A549 (cell line): Measurements from ENCODE around the gene OARD1. TPM values are rescaled to one million over a fixed set of nuclear protein-coding genes. Genes with fewer than 3 reads are reported as not detected.

Experiments used
- ATAC-seq, 2 experiments: fragments of 200-7000 bp in 1 of 2; fragments of >200 bp in 1 of 2; cut with Nextera tagmentation in 1 of 2; cut with Tn5 transposase in 1 of 2; 3 replicates each; pipeline versions ENCODE4 v1.8.0 to v1.9.1; 2018 to 2020; ENCODE audit warnings: mild to moderate bottlenecking in 1 of 2, moderate library complexity in 1 of 2
- CTCF ChIA-PET: fragments of 300-600 bp; sonication (Branson Sonifier 250); formaldehyde crosslinking; extraction: SDS; loops from one replicate; lab custom pipeline; 2021; ENCODE audit warnings: antibody characterized with exemption, inconsistent platforms; lab: Yijun Ruan, JAX
- POLR2A ChIA-PET: fragments of 350-600 bp; formaldehyde crosslinking; extraction: SDS; loops from one replicate; lab custom pipeline; 2021; ENCODE audit warnings: antibody characterized with exemption, inconsistent platforms; lab: Yijun Ruan, JAX
- DNase-seq, 2 experiments: peaks; one replicate each; pipeline versions ENCODE4 v3.0.0 to v3.0.0-alpha.2; 2011 to 2016; ENCODE audit warnings: low read depth in 1 of 2, low spot score in 1 of 2
- FAIRE-seq: peaks from 2 replicates; lab custom pipeline; 2011; peaks lifted over from hg19 to GRCh38; lab: Jason Lieb, UNC
- H3K27ac ChIP-seq, 2 experiments: fragments of >200 bp; sonication (Bioruptor Twin); formaldehyde crosslinking; 3 replicates each; pipeline ENCODE4 v1.5.1; 2016 to 2017
- H3K4me1 ChIP-seq: fragments of >200 bp; sonication (Bioruptor Twin); formaldehyde crosslinking; 3 replicates; pipeline ENCODE4 v1.6.1; 2016
- H3K4me2 ChIP-seq: fragments of >200 bp; sonication (Bioruptor Twin); formaldehyde crosslinking; 3 replicates; pipeline ENCODE4 v1.6.1; 2016
- H3K4me3 ChIP-seq: fragments of >200 bp; sonication (Bioruptor Twin); formaldehyde crosslinking; 3 replicates; pipeline ENCODE4 v1.5.1; 2016
- H3K9me3 ChIP-seq: fragments of >200 bp; sonication (Bioruptor Twin); formaldehyde crosslinking; 3 replicates; pipeline ENCODE4 v1.6.1; 2016
- BHLHE40 ChIP-seq: IDR thresholded peaks from 2 replicates; pipeline ENCODE4 v1.6.1; 2012; ENCODE audit warnings: low read depth, low read length, inconsistent platforms
- CBX2 ChIP-seq: fragments of 200-600 bp; sonication (generic); IDR thresholded peaks from 2 replicates; pipeline ENCODE4 v1.6.1; 2016; ENCODE audit warnings: low read depth, mild to moderate bottlenecking, borderline replicate concordance
- EHF ChIP-seq: fragments of 250-450 bp; sonication (Bioruptor Pico); IDR thresholded peaks from 2 replicates; pipeline ENCODE4 v1.5.0; 2020; ENCODE audit warnings: mild to moderate bottlenecking
- EP300 ChIP-seq, 2 experiments: fragments of >200 bp; sonication (Bioruptor Twin); formaldehyde crosslinking; IDR thresholded peaks; 2 replicates in 1 of 2; 3 replicates in 1 of 2; pipeline ENCODE4 v1.6.1; 2016 to 2017
- FOSB ChIP-seq: fragments of 250-450 bp; sonication (Bioruptor Pico); IDR thresholded peaks from 2 replicates; pipeline ENCODE4 v1.5.0; 2020; ENCODE audit warnings: mild to moderate bottlenecking, moderate library complexity
- FOXS1 ChIP-seq: fragments of 250-450 bp; sonication (Bioruptor Pico); IDR thresholded peaks from 2 replicates; pipeline ENCODE4 v1.5.0; 2020; ENCODE audit warnings: mild to moderate bottlenecking, moderate library complexity
- HEYL ChIP-seq: fragments of 250-450 bp; sonication (Bioruptor Pico); IDR thresholded peaks from 2 replicates; pipeline ENCODE4 v1.8.0; 2021; ENCODE audit warnings: mild to moderate bottlenecking, moderate library complexity
- HMGXB4 ChIP-seq: fragments of 250-450 bp; sonication (Bioruptor Pico); IDR thresholded peaks from 2 replicates; pipeline ENCODE4 v1.5.0; 2021; ENCODE audit warnings: mild to moderate bottlenecking, moderate library complexity, borderline replicate concordance
- HOXB5 ChIP-seq: fragments of 250-450 bp; sonication (Bioruptor Pico); IDR thresholded peaks from 2 replicates; pipeline ENCODE4 v1.5.0; 2020; ENCODE audit warnings: mild to moderate bottlenecking, moderate library complexity
- JUNB ChIP-seq: fragments of >200 bp; sonication (Bioruptor Twin); formaldehyde crosslinking; IDR thresholded peaks from 2 replicates; pipeline ENCODE4 v1.6.1; 2016
- KDM1A ChIP-seq: fragments of 200-600 bp; sonication (generic); IDR thresholded peaks from 2 replicates; pipeline ENCODE4 v1.6.1; 2016; ENCODE audit warnings: low read depth, mild to moderate bottlenecking
- KDM5A ChIP-seq: fragments of 200-600 bp; sonication (generic); IDR thresholded peaks from 2 replicates; pipeline ENCODE4 v1.6.1; 2016; ENCODE audit warnings: antibody characterized with exemption, mild to moderate bottlenecking
- MAX ChIP-seq: IDR thresholded peaks from 2 replicates; pipeline ENCODE4 v1.6.1; 2012
- NR3C1 ChIP-seq: fragments of >200 bp; sonication (Bioruptor Twin); formaldehyde crosslinking; IDR thresholded peaks from 3 replicates; pipeline ENCODE4 v1.6.1; 2017
- PBX3 ChIP-seq: IDR thresholded peaks from 2 replicates; pipeline ENCODE4 v1.6.1; 2012
- PHF8 ChIP-seq: fragments of 200-600 bp; sonication (generic); IDR thresholded peaks from 2 replicates; pipeline ENCODE4 v1.6.1; 2016; ENCODE audit warnings: low read depth, mild to moderate bottlenecking, antibody characterized with exemption, moderate library complexity, borderline replicate concordance
- POLR2A ChIP-seq: IDR thresholded peaks from 2 replicates; pipeline ENCODE4 v1.6.1; 2012; ENCODE audit warnings: mild to moderate bottlenecking, low read length
- POLR2AphosphoS2 ChIP-seq: conservative IDR thresholded peaks from 2 replicates; pipeline ENCODE4 v1.6.1; 2012; ENCODE audit warnings: low read length, improper control_type of control experiment, inconsistent platforms
- RAD21 ChIP-seq, 2 experiments: fragments of >200 bp in 1 of 2; sonication (Bioruptor Twin) in 1 of 2; formaldehyde crosslinking in 1 of 2; IDR thresholded peaks in 1 of 2; conservative IDR thresholded peaks in 1 of 2; 2 replicates in 1 of 2; 3 replicates in 1 of 2; pipeline ENCODE4 v1.6.1; 2012 to 2018; ENCODE audit warnings: inconsistent platforms in 1 of 2
- RNF2 ChIP-seq: fragments of 200-600 bp; sonication (generic); IDR thresholded peaks from 2 replicates; pipeline ENCODE4 v1.6.1; 2016; ENCODE audit warnings: low read depth, mild to moderate bottlenecking, antibody characterized with exemption, moderate library complexity, borderline replicate concordance
- SMC3 ChIP-seq: fragments of >200 bp; sonication (Bioruptor Twin); formaldehyde crosslinking; IDR thresholded peaks from 3 replicates; pipeline ENCODE4 v1.6.1; 2018; ENCODE audit warnings: inconsistent platforms
- TFCP2L1 ChIP-seq: fragments of 250-450 bp; sonication (Bioruptor Pico); IDR thresholded peaks from 2 replicates; pipeline ENCODE4 v1.5.0; 2021; ENCODE audit warnings: mild to moderate bottlenecking
- TP53 ChIP-seq: fragments of 250-450 bp; sonication (Bioruptor Pico); IDR thresholded peaks from 2 replicates; pipeline ENCODE4 v1.5.0; 2021; ENCODE audit warnings: mild to moderate bottlenecking, moderate library complexity
- ZSCAN20 ChIP-seq: fragments of 250-450 bp; sonication (Bioruptor Pico); IDR thresholded peaks from 2 replicates; pipeline ENCODE4 v1.8.0; 2022; ENCODE audit warnings: mild to moderate bottlenecking, moderate library complexity
- WGBS: methylation state at CpG from one replicate; pipeline ENCODE4 v1.1.6; 2017; ENCODE audit errors: missing lambda C conversion rate; 5-methylcytosine and 5-hydroxymethylcytosine counted together
- polyA plus RNA-seq, 4 experiments: library from polyadenylated mRNA; depleted of rRNA in 3 of 4; stranded (reverse); fragments of >200 nt; fragmentation: RNase III in 1 of 4; extraction: RNeasy Plus Mini Kit Qiagen cat#74134 plus additional on column Dnase treatment in 1 of 4; gene quantifications; 2 replicates in 3 of 4; 3 replicates in 1 of 4; pipeline ENCODE4 v1.2.3, GENCODE V29; 2011 to 2017

The OARD1 gene
- polyA plus RNA-seq, 2 of the 4 experiments (the other 2 are of a cell fraction), result 21.4 to 26.2 TPM

- H3K4me2 ChIP-seq, result no peak overlapping the region
- H3K9me3 ChIP-seq, result no peaks in the 10 kb centered on the region
- peaks cover 28% of the 10 kb centered on the region for H3K4me1 ChIP-seq
- H3K4me3 ChIP-seq, result no peak overlapping the region
- no peak overlapping the region for H3K27ac ChIP-seq
- WGBS, result 95% methylated on average over 3 of the region's 3 CpGs
- TF ChIP-seq NR3C1 (no peak), TFCP2L1 (CRISPR knock-in tag) (no peak), RNF2 (no peak), ZSCAN20 (CRISPR knock-in tag) (no peak), HMGXB4 (CRISPR knock-in tag) (no peak), EHF (CRISPR knock-in tag) (no peak), BHLHE40 (no peak), KDM5A (no peak)
- ATAC-seq, result no peak
- DNase-seq, result no peak
- no peak for FAIRE-seq
- CTCF ChIA-PET, result interaction anchor here (0.8 kb wide), 1 partner anchor 15 kb away, joined by 4 read pairs; no protein-coding TSS in a partner anchor
- POLR2A ChIA-PET, result no interaction called here
These were observed 29.0 kb downstream of the OARD1 start for GRCh38 chr6:41043151-41043550.

DNA sequence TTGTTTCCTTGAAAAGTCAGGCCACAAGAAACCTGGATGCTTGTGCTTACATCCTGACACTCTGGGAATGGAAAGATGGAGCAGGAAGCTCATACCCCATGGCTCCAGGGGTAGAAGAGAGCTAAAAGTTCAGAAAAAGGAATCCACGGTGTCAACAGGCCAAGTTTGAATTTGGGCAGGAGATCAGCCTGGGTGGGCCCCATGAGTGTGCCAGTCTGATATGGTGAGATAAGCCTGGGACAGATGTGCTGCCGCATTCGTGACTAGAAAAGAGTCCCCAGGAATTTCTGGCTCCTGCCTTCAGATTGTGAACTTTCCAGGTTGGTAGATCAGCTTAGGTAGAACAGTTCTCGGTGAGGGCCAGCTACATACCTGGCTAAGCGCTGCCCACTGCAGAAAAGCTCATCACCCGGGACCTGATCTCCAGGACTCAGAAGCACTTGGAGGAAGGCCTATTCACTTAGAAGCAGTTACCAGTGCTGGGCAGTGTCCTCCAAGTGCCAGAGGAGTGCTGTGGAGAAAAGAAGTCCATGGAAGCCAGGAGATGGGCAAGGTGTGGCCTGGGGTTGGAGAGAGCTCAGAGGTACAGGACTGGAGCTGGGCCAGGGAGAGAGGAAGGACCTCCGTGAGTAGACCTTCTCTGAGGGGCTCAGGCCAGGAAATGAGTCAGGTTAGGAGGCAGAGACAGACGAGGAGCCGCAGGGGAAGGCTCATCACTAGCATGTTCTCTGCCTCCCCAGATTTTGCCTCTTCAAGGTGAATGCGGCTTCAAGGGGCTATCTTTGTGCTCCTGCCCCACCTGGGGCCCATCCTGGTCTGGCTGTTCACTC, 29.7 kb downstream of the OARD1 start, which contains the start of gene TSPO2:
Gene TSPO2, plus strand, starts transcription at position 242 of the 830 bp plus-strand sequence. Its CDS starts 519 bp downstream, at position 761.
- WGBS, result 90% methylated on average over 10 of the region's 10 CpGs
- H3K27ac ChIP-seq, result peak within 1 kb of the TSS; percentile 65 to 91; a peak in 4 of 6 replicates
- H3K4me1 ChIP-seq, result peaks cover 33% of the 10 kb centered on the region
- H3K4me2 ChIP-seq, result peak within 1 kb of the TSS; percentile 77
- ChIA-PET CTCF (interaction anchor here (0.6 to 0.8 kb wide), 3 partner anchors 14 to 1894 kb away, joined by 3 to 4 read pairs (median 3); no protein-coding TSS in a partner anchor), POLR2A (no interaction called here)
- ATAC-seq (no peak), DNase-seq (no peak), FAIRE-seq (no peak)
- TF ChIP-seq KDM5A (no peak), MAX (no peak), POLR2AphosphoS2 (no peak)
- no peak within 1 kb of the TSS for H3K4me3 ChIP-seq
- H3K9me3 ChIP-seq, result no peaks in the 10 kb centered on the region

- ATAC-seq, result no peak
- Histone ChIP-seq H3K4me2 (peak overlapping the region; percentile 77), H3K4me3 (no peak overlapping the region), H3K4me1 (peaks cover 47% of the 10 kb centered on the region), H3K9me3 (no peaks in the 10 kb centered on the region), H3K27ac (peak overlapping the region; percentile 65 to 91)
- WGBS, result no CpG with 5 or more reads among the region's 1 CpG
- FAIRE-seq, result no peak
- DNase-seq, result no peak
- CTCF ChIA-PET, result interaction anchor here (1.3 to 2.3 kb wide), 8 partner anchors 9 to 154 kb away, joined by 3 to 9 read pairs (median 3); no protein-coding TSS in a partner anchor
- TF ChIP-seq CBX2 (no peak), SMC3 (no peak), TP53 (CRISPR knock-in tag) (no peak), PBX3 (no peak), FOXS1 (CRISPR knock-in tag) (no peak), HMGXB4 (CRISPR knock-in tag) (no peak), PHF8 (no peak), HOXB5 (CRISPR knock-in tag) (no peak), FOSB (CRISPR knock-in tag) (no peak), RAD21 (conservative IDR thresholded peaks at IDR 0.05 in 1 of 2, IDR thresholded peaks at IDR 0.05 in 1 of 2) (no peak), JUNB (no peak), KDM1A (no peak), POLR2A (no peak), TFCP2L1 (CRISPR knock-in tag) (no peak), EP300 (IDR thresholded peaks at IDR 0.05) (no peak), HEYL (CRISPR knock-in tag) (no peak)
- TF ChIP-seq, all 56 proteins: peak for 0
- POLR2A ChIA-PET, result interaction anchor here (1.1 kb wide), 1 partner anchor 31 kb away, joined by 3 read pairs; the partner anchor contains the start of genes NFYA and OARD1
These were observed 31.1 kb downstream of the OARD1 start for GRCh38 chr6:41040940-41041536.
